Measurements from ENCODE around the gene MYO1D.
"Not testable (repeated sequence)": the region's sequence is repeated elsewhere in the genome, so short reads cannot be mapped to it uniquely, and the experiment has no call there.

MYO1D gene

GRCh38 chr17:32536736-32537643 lies 339.9 kb downstream of the MYO1D start:
- Histone ChIP-seq H3K9me3 (no peaks in the 10 kb centered on the region), H3K27me3 (no peaks in the 10 kb centered on the region), H3K4me1 (no peaks in the 10 kb centered on the region), H3K36me3 (no peaks in the 10 kb centered on the region), H3K4me3 (ENCODE audit: low read depth, low read length) (no peak overlapping the region)
- DNase-seq, result no peak
- TF ChIP-seq, protein P1, sequence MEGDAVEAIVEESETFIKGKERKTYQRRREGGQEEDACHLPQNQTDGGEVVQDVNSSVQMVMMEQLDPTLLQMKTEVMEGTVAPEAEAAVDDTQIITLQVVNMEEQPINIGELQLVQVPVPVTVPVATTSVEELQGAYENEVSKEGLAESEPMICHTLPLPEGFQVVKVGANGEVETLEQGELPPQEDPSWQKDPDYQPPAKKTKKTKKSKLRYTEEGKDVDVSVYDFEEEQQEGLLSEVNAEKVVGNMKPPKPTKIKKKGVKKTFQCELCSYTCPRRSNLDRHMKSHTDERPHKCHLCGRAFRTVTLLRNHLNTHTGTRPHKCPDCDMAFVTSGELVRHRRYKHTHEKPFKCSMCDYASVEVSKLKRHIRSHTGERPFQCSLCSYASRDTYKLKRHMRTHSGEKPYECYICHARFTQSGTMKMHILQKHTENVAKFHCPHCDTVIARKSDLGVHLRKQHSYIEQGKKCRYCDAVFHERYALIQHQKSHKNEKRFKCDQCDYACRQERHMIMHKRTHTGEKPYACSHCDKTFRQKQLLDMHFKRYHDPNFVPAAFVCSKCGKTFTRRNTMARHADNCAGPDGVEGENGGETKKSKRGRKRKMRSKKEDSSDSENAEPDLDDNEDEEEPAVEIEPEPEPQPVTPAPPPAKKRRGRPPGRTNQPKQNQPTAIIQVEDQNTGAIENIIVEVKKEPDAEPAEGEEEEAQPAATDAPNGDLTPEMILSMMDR (IDR thresholded peaks at IDR 0.05; ENCODE audit: low read depth, low read length), result no peak

DNA sequence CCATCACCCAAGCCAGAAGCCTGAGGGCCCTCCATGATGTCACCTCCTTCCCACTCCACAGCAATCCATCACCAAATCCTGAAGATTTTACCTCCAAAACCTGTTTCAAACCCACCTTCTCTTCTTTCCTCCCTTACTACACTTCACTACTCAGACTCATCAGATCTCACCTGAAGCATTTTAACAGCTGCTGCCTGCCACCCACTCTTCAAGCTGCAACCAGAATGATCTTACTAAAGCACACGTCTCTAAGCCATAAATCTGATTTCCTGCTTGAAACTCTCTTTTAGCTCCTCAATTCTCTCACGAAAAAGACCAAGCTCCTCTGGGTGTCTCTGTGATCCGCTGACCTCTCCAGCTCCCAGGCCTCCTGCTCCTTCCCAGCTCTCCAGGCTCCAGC lies 343.6 kb downstream of the MYO1D start:
- Histone ChIP-seq H3K4me1 (no peaks in the 10 kb centered on the region), H3K27me3 (no peaks in the 10 kb centered on the region), H3K9me3 (no peaks in the 10 kb centered on the region), H3K4me3 (ENCODE audit: low read depth, low read length) (no peak overlapping the region), H3K36me3 (no peaks in the 10 kb centered on the region)
- no peak for DNase-seq
- TF ChIP-seq, protein P1 (IDR thresholded peaks at IDR 0.05; ENCODE audit: low read depth, low read length), result no peak

- no peaks in the 10 kb centered on the region for H3K9me3 ChIP-seq
- DNase-seq, result no peak
- H3K4me1 ChIP-seq, result no peaks in the 10 kb centered on the region
- no peaks in the 10 kb centered on the region for H3K27me3 ChIP-seq
- H3K4me3 ChIP-seq (ENCODE audit: low read depth, low read length), result no peak overlapping the region
- H3K36me3 ChIP-seq, result no peaks in the 10 kb centered on the region
- TF ChIP-seq, protein P1 (IDR thresholded peaks at IDR 0.05; ENCODE audit: low read depth, low read length), result no peak
Observed at GRCh38 chr17:32529604-32530003, 347.3 kb downstream of the MYO1D start.

DNA sequence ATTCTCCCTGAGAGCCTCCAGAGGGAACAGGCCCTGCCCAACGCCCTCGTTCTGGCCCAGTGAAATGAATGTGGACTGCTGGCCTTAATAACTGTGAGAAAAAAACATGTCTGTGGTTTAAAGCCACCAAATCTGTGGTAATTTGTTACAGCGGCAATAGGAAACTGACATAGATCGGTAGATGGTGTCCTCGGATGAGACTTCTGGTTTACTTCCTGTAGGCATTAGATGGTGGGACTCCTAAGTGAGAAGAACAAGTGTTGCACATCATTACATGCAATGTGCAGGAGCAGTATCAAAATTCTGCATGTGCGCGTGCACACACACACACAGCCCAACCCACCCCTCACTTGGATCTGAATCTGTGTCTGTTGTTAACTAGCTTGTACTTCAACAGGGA lies 348.1 kb downstream of the MYO1D start:
- Histone ChIP-seq H3K4me1 (no peaks in the 10 kb centered on the region), H3K27me3 (no peaks in the 10 kb centered on the region), H3K9me3 (no peaks in the 10 kb centered on the region), H3K36me3 (no peaks in the 10 kb centered on the region), H3K4me3 (ENCODE audit: low read depth, low read length) (no peak overlapping the region)
- TF ChIP-seq, protein P1 (IDR thresholded peaks at IDR 0.05; ENCODE audit: low read depth, low read length), result no peak
- DNase-seq, result no peak

GRCh38 chr17:32527146-32527545 lies 349.8 kb downstream of the MYO1D start:
- Histone ChIP-seq H3K9me3 (no peaks in the 10 kb centered on the region), H3K36me3 (no peaks in the 10 kb centered on the region), H3K4me1 (no peaks in the 10 kb centered on the region), H3K4me3 (ENCODE audit: low read depth, low read length) (no peak overlapping the region), H3K27me3 (no peaks in the 10 kb centered on the region)
- TF ChIP-seq, protein P1 (IDR thresholded peaks at IDR 0.05; ENCODE audit: low read depth, low read length), result no peak
- DNase-seq, result no peak

DNA sequence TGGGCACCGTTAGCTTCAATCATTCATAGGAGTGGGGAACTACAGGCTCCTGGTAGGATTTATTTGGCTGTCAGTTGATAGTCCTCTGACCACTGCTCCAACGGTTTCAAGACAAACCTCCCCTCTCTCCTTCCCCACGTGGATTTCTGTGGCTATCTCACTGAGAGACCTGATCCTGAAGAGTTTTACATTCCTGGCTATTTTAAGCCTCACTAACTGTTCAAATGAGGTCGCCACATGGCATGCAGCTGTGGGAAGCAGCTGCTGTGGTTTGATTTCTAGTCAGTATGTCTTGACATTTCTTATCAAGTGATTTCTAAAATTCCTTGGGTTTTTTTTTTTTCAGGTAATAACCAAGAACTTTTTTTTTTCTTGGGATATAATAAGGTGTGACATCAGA lies 351.8 kb downstream of the MYO1D start:
- H3K4me1 ChIP-seq, result no peaks in the 10 kb centered on the region
- H3K4me3 ChIP-seq (ENCODE audit: low read depth, low read length), result no peak overlapping the region
- no peaks in the 10 kb centered on the region for H3K9me3 ChIP-seq
- TF ChIP-seq, protein P1 (IDR thresholded peaks at IDR 0.05; ENCODE audit: low read depth, low read length), result no peak
- no peaks in the 10 kb centered on the region for H3K36me3 ChIP-seq
- no peak for DNase-seq
- no peaks in the 10 kb centered on the region for H3K27me3 ChIP-seq

GRCh38 chr17:32524553-32524880 lies 352.4 kb downstream of the MYO1D start:
- not testable (repeated sequence) for H3K4me3 ChIP-seq (ENCODE audit: low read depth, low read length)

More at GRCh38 chr17:32524553-32524880, 352.4 kb downstream of the MYO1D start:
- not testable (repeated sequence) for DNase-seq, H3K36me3 ChIP-seq, H3K27me3 ChIP-seq, H3K4me1 ChIP-seq, H3K9me3 ChIP-seq
